ENCODE data around the gene PLCL2.

GRCh38 chr3:16985608-16986007, 100.9 kb downstream of the PLCL2 start:
- TF ChIP-seq CTCF (IDR thresholded peaks at IDR 0.05; ENCODE audit: low read length), result no peak
- no peak for TF ChIP-seq EZH2 (IDR thresholded peaks at IDR 0.05; ENCODE audit: borderline replicate concordance, low read length)

Data from OCI-LY1 (cell line).